ENCODE data around the gene CUEDC1. TPM values are rescaled to one million over a fixed set of nuclear protein-coding genes. Genes with fewer than 3 reads are reported as not detected.
"Not testable (repeated sequence)": the region's sequence is repeated elsewhere in the genome, so short reads cannot be mapped to it uniquely, and the experiment has no call there.

The CUEDC1 gene
- total RNA-seq, 2 experiments from 2014 or later: 0.47 TPM; not detected in 1

DNA sequence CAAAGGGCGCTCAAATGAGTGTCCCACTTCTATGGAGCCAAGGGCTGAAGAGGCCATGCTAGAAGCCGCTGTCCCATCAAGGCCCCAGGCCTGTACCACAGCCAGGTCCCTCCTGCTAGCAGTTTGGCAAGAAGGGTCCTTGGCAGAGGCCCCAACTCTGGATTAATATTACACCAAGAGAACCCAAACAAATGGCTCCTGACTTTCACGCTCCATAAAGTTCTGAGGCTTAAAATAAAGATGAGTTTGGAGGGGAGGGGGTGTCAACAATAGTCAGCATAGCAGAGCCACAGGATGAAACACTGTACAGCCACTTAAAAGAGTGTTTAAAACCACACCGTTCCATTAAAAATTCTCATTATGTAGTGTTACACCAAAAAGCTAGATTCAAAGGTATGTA is 30.5 kb downstream of the CUEDC1 start:
- Mint-ChIP-seq H3K27ac (no peak overlapping the region), H3K36me3 (ENCODE audit: low read depth) (peaks cover 2% of the 10 kb centered on the region), H3K4me1 (peaks cover 20% of the 10 kb centered on the region), H3K4me3 (no peak overlapping the region), H3K27me3 (peaks cover 20% of the 10 kb centered on the region), H3K9me3 (peaks cover 4% of the 10 kb centered on the region)
- POLR2A ChIA-PET: no interaction called here
- CTCF ChIA-PET: interaction anchor here (0.7 to 1.6 kb wide), 3 partner anchors 14 to 594 kb away, joined by 3 to 4 read pairs (median 3); no protein-coding TSS in a partner anchor
- DNase-seq: no peak

DNA sequence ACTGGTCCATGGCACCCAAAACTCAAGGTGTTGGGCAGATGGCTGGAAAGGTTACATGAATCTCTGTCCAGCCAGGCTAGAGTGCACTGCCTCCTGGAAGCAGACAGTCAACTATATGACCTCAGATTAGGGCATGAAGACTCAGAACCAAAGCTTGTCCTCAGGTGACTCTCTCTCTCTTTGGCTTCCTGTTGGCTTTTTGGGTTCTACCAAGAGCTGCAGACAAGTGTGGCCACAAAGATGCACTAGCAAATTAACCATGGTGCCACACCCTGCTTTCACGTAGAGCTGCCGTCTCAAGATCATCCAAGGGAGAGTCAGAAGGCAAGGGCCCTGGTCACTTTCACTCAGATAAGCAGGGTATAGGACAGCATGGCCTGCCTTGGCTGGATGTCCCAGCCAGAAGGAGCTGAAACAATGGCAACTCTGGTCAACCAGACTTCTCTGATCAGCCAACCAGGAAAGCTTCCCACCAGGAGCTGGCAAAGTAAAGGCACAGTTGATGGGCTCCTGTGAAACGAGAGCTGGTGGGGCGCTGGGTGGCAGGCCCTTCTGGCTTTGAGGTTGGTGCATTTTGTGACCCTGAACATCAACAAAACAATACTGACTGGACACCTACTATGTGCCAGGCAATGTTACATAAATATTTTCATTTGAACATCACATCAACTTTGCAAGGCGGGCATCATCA is 31.9 kb downstream of the CUEDC1 start:
- Mint-ChIP-seq H3K4me3 (no peak overlapping the region), H3K27ac (no peak overlapping the region), H3K27me3 (peaks cover 17% of the 10 kb centered on the region), H3K4me1 (peaks cover 20% of the 10 kb centered on the region), H3K36me3 (ENCODE audit: low read depth) (peaks cover 2% of the 10 kb centered on the region), H3K9me3 (peaks cover 4% of the 10 kb centered on the region)
- POLR2A ChIA-PET: interaction anchor here (0.6 kb wide), 1 partner anchor 938 kb away, joined by 3 read pairs; no protein-coding TSS in a partner anchor
- CTCF ChIA-PET: interaction anchor here (0.7 to 1.8 kb wide), 3 partner anchors 13 to 24 kb away, joined by 3 to 8 read pairs (median 5); no protein-coding TSS in a partner anchor
- no peak for DNase-seq

- H3K9me3 Mint-ChIP-seq; H3K27ac Mint-ChIP-seq; H3K36me3 Mint-ChIP-seq (ENCODE audit: low read depth); POLR2A ChIA-PET; H3K4me3 Mint-ChIP-seq; DNase-seq: not testable (repeated sequence)
- CTCF ChIA-PET: interaction anchor here (0.6 to 1.8 kb wide), 5 partner anchors 14 to 319 kb away, joined by 3 to 8 read pairs (median 3); no protein-coding TSS in a partner anchor
- Mint-ChIP-seq H3K27me3 (peaks cover 16% of the 10 kb centered on the region), H3K4me1 (peaks cover 20% of the 10 kb centered on the region)
These were observed 32.5 kb downstream of the CUEDC1 start for GRCh38 chr17:57922745-57923144.

DNA sequence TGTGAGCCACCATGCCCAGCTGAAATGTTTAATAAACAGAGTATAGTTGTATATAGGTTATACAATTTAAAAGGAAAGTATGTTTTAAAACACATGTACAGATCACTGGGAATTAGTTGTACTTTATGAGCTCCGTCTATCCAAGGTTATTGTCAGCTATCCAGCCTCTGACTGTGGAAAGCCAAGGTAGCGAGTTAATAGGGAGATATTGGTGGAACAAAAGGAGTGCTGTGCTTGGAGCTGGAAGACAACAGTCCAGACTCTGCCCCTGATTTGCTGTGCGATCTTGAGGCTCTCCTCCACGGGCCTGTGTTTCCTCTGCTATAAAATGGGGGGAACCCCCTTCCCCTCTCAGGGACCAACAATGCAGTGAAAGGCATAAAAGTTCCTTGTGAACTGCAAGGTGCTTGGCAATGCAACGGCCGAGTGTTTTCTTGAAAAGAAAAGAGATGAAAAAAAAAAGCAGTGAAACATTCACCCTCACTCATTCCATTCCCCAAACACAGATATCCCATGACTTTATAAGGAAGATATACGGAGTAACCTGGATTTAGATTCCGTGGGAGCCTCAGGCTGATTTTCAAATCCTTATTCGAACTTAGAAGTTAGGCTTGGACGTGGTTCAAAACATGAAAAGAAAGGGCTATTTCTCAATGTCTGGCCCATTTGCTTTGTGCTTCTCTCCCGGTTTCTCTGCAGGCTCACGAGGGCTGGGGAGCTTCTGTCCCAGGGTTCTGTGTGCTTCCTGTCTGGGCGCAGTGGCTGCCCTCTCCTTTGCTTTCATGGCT is 34.1 kb downstream of the CUEDC1 start:
- Mint-ChIP-seq H3K36me3 (ENCODE audit: low read depth) (peaks cover 2% of the 10 kb centered on the region), H3K4me3 (no peak overlapping the region), H3K27ac (no peak overlapping the region), H3K4me1 (peaks cover 20% of the 10 kb centered on the region), H3K9me3 (peaks cover 4% of the 10 kb centered on the region), H3K27me3 (peaks cover 9% of the 10 kb centered on the region)
- POLR2A ChIA-PET: no interaction called here
- no peak for DNase-seq
- CTCF ChIA-PET: interaction anchor here (1.3 to 1.4 kb wide), 2 partner anchors 10 to 78 kb away, joined by 3 to 5 read pairs; no protein-coding TSS in a partner anchor

DNA sequence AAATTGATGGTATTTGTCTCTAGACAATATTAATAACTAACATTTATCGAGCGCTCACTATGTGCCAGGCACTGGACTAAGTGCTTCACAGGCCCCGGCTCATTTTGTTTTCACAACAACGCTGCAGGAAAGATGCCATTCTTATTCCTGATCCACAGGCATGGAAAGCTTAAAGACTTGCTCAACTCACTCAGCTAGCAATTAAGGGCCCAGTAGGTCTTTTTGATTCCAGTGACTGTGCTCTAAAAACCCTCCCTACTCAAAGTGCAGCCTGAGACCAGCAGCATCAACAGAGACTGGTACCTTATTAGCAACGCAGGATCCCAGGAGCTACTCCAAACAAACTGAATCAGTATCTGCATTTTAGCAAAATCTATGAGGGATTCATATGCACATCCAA is 35.3 kb downstream of the CUEDC1 start:
- Mint-ChIP-seq H3K27me3 (peaks cover 9% of the 10 kb centered on the region), H3K9me3 (peaks cover 4% of the 10 kb centered on the region)
- POLR2A ChIA-PET: no interaction called here

DNA sequence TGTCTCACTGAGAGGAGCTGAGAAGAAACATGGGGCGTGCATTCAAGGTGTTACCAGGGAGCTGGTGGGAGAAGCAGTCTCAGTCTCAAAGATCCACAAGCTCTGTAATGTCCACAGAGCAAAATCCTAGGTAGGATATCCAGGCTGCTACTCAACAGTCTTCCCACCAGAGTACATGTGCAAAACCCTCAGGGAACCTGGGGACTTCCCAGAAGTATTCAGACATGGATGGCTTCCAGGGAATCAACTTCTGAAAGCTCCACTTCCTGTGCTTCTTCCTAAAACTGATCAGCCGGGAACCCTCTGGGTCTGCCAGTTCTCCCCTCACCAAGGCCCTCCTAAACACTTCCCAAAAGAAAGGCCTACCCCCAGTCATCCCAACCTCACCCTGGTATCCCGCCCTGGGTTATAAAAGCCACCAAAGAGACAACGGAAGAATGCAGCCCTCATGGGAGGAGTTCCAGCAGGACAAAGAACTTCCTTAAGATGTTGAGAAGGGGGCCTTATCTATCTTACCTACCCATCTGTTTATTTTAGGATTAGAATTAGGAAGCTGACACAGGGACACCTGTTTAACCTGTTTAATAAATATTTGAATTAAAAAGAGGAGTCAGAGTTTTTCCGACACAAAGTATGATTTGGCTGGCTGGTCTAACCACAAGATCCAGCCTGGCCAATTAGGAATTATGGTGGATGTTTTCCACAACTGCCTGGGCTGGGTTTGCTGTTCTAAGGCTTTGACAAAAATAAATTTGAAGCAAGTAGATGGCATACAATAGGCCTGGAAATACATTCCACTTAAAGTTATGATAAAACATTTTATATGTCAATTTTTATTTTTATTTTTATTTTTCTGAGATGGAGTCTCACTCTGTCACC is 37.0 kb downstream of the CUEDC1 start:
- Mint-ChIP-seq H3K27me3 (peaks cover 7% of the 10 kb centered on the region), H3K9me3 (peaks cover 3% of the 10 kb centered on the region), H3K27ac (no peak overlapping the region), H3K4me3 (no peak overlapping the region), H3K36me3 (ENCODE audit: low read depth) (peaks cover 2% of the 10 kb centered on the region), H3K4me1 (peaks cover 9% of the 10 kb centered on the region)
- no peak for DNase-seq
- ChIA-PET CTCF (no interaction called here), POLR2A (no interaction called here)

More for the DNA sequence above, 35.3 kb downstream of the CUEDC1 start:
- Mint-ChIP-seq H3K4me1 (peaks cover 20% of the 10 kb centered on the region), H3K27ac (no peak overlapping the region), H3K4me3 (no peak overlapping the region), H3K36me3 (ENCODE audit: low read depth) (peaks cover 2% of the 10 kb centered on the region)
- CTCF ChIA-PET: interaction anchor here (1.3 to 1.4 kb wide), 2 partner anchors 11 to 80 kb away, joined by 3 to 5 read pairs; no protein-coding TSS in a partner anchor
- DNase-seq: no peak

GRCh38 chr17:57916925-57917858 is 38.0 kb downstream of the CUEDC1 start:
- peaks cover under 1% of the 10 kb centered on the region for H3K4me1 Mint-ChIP-seq
- ChIA-PET POLR2A (no interaction called here), CTCF (no interaction called here)

DNA sequence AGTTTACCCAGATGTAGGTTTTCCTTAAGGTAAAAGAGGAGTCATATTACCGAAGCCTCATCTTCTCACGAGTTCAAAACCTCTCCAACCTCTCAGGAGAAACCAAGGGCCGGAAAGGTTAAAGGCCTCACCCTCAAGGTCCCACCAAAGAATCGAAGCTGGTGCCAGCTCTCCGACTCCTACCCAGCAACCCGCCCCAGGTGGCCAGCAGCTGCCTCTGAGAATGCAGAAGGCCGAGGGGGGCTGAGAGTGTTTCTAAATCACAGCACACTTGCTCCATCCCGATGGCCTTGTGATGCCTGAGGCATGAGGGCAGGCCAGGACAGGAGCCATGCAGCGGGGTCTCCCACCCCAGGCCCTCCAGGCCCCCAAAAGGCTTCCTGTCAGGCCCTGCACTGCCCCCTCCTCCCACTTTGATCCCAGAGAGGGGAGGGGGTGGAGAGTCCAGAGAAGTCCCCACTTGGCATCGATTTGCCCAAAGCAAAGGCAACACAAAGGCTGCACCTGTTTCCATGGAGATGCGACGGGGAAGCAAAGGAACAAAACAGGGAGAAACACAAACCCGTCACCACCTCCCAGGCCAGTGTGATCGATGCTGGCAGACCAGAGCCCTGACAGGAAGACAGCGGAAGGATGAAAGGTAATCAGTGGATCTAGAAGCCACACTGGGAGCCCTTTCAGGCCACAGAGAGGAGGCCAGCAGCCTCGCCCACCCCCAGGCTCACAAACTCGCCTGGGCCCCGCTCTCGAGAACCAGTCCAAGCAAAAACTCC is 39.0 kb downstream of the CUEDC1 start:
- DNase-seq: no peak
- Mint-ChIP-seq H3K9me3 (no peaks in the 10 kb centered on the region), H3K4me1 (no peaks in the 10 kb centered on the region), H3K27ac (no peak overlapping the region), H3K36me3 (ENCODE audit: low read depth) (no peaks in the 10 kb centered on the region), H3K4me3 (no peak overlapping the region), H3K27me3 (no peaks in the 10 kb centered on the region)
- ChIA-PET POLR2A (no interaction called here), CTCF (no interaction called here)

More at GRCh38 chr17:57916925-57917858, 38.0 kb downstream of the CUEDC1 start:
- Mint-ChIP-seq H3K36me3 (ENCODE audit: low read depth) (no peaks in the 10 kb centered on the region), H3K27me3 (peaks cover 3% of the 10 kb centered on the region), H3K9me3 (no peaks in the 10 kb centered on the region), H3K27ac (no peak overlapping the region), H3K4me3 (no peak overlapping the region)
- DNase-seq: peak; percentile 16

- Mint-ChIP-seq H3K36me3 (ENCODE audit: low read depth) (no peaks in the 10 kb centered on the region), H3K9me3 (no peaks in the 10 kb centered on the region), H3K4me3 (no peak overlapping the region), H3K27me3 (no peaks in the 10 kb centered on the region), H3K4me1 (no peaks in the 10 kb centered on the region), H3K27ac (no peak overlapping the region)
- ChIA-PET POLR2A (no interaction called here), CTCF (interaction anchor here (0.9 kb wide), 1 partner anchor 11 kb away, joined by 4 read pairs; no protein-coding TSS in a partner anchor)
- no peak for DNase-seq
These were observed 39.7 kb downstream of the CUEDC1 start for GRCh38 chr17:57915544-57915943.

GRCh38 chr17:57914273-57915142 is 40.7 kb downstream of the CUEDC1 start:
- Mint-ChIP-seq H3K4me1 (no peaks in the 10 kb centered on the region), H3K9me3 (no peaks in the 10 kb centered on the region), H3K4me3 (no peak overlapping the region), H3K27me3 (no peaks in the 10 kb centered on the region), H3K27ac (no peak overlapping the region), H3K36me3 (ENCODE audit: low read depth) (no peaks in the 10 kb centered on the region)
- CTCF ChIA-PET: interaction anchor here (0.9 to 1.4 kb wide), 2 partner anchors 12 to 16 kb away, joined by 3 to 4 read pairs; no protein-coding TSS in a partner anchor
- POLR2A ChIA-PET: no interaction called here
- DNase-seq: no peak
